SK-N-SH treated with all-trans-retinoic acid at 6 μM for 48 hours (cell line): ENCODE data around the gene PDE6A.

Experiments
- ARNTL ChIP-seq: fragments of 450-650 bp; formaldehyde crosslinking; IDR thresholded peaks from 2 replicates; pipeline ENCODE4 v1.5.0; 2020; ENCODE audit warnings: low read depth, mild to moderate bottlenecking, moderate library complexity, borderline replicate concordance
- PATZ1 ChIP-seq: fragments of 250-450 bp; sonication (Bioruptor Pico); IDR thresholded peaks from 2 replicates; pipeline ENCODE4 v1.8.0; 2020; ENCODE audit warnings: mild to moderate bottlenecking, moderate library complexity, borderline replicate concordance
- PPARA ChIP-seq: fragments of 250-450 bp; sonication (Bioruptor Pico); IDR thresholded peaks from 2 replicates; pipeline ENCODE4 v1.5.0; 2020; ENCODE audit warnings: mild to moderate bottlenecking, borderline replicate concordance
- TOX ChIP-seq: fragments of 250-450 bp; sonication (Bioruptor Pico); IDR thresholded peaks from 2 replicates; pipeline ENCODE4 v1.8.0; 2021; ENCODE audit warnings: mild to moderate bottlenecking, moderate library complexity, borderline replicate concordance
- ZFP3 ChIP-seq: fragments of 250-450 bp; sonication (Bioruptor Pico); IDR thresholded peaks from 2 replicates; pipeline ENCODE4 v1.5.0; 2020; ENCODE audit warnings: mild to moderate bottlenecking, moderate library complexity
- ZFP30 ChIP-seq: fragments of 450-650 bp; formaldehyde crosslinking; IDR thresholded peaks from 2 replicates; pipeline ENCODE4 v1.5.0; 2022; ENCODE audit warnings: mild to moderate bottlenecking, moderate library complexity
- ZNF70 ChIP-seq: fragments of 450-650 bp; formaldehyde crosslinking; IDR thresholded peaks from 2 replicates; pipeline ENCODE4 v1.5.0; 2020; ENCODE audit warnings: mild to moderate bottlenecking, moderate library complexity

GRCh38 chr5:149993471-149993870 is 48.9 kb upstream of the PDE6A start:
- TF ChIP-seq TOX = no peak
- no peak for TF ChIP-seq PATZ1
- no peak for TF ChIP-seq ARNTL (CRISPR knock-in tag)
- no peak for TF ChIP-seq ZFP3 (CRISPR knock-in tag)
- TF ChIP-seq ZFP30 (CRISPR knock-in tag) = no peak
- TF ChIP-seq ZNF70 = no peak
- TF ChIP-seq PPARA (CRISPR knock-in tag) = no peak
